ENCODE measurements around the gene CSF2RB. TPM values are rescaled to one million over a fixed set of nuclear protein-coding genes. Genes with fewer than 3 reads are reported as not detected.

Gene CSF2RB
- polyA plus RNA-seq, 2 of the 4 experiments (the other 2 are of a cell fraction): not detected

- no peak for TF ChIP-seq BHLHE40 (IDR thresholded peaks at IDR 0.05; ENCODE audit: low read depth, low read length)
- TF ChIP-seq, protein P1, sequence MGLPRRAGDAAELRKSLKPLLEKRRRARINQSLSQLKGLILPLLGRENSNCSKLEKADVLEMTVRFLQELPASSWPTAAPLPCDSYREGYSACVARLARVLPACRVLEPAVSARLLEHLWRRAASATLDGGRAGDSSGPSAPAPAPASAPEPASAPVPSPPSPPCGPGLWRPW (IDR thresholded peaks at IDR 0.05): no peak
These were observed 35.1 kb downstream of the CSF2RB start (continued) for GRCh38 chr22:36948273-36949225.

- WGBS (ENCODE audit: missing lambda C conversion rate): 72% methylated on average over 15 of the region's 17 CpGs
- H3K4me1 ChIP-seq: no peaks in the 10 kb centered on the region
- ChIA-PET POLR2A (no interaction called here), CTCF (no interaction called here)
- no peak overlapping the region for H3K27ac ChIP-seq
- TF ChIP-seq, protein P2, sequence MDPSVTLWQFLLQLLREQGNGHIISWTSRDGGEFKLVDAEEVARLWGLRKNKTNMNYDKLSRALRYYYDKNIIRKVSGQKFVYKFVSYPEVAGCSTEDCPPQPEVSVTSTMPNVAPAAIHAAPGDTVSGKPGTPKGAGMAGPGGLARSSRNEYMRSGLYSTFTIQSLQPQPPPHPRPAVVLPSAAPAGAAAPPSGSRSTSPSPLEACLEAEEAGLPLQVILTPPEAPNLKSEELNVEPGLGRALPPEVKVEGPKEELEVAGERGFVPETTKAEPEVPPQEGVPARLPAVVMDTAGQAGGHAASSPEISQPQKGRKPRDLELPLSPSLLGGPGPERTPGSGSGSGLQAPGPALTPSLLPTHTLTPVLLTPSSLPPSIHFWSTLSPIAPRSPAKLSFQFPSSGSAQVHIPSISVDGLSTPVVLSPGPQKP (IDR thresholded peaks at IDR 0.05; ENCODE audit: low read depth, low read length): no peak
- no peak for TF ChIP-seq ZSCAN20 (CRISPR knock-in tag; IDR thresholded peaks at IDR 0.05)
- TF ChIP-seq TFCP2L1 (CRISPR knock-in tag; IDR thresholded peaks at IDR 0.05): no peak
- TF ChIP-seq, protein P3, sequence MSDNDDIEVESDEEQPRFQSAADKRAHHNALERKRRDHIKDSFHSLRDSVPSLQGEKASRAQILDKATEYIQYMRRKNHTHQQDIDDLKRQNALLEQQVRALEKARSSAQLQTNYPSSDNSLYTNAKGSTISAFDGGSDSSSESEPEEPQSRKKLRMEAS (IDR thresholded peaks at IDR 0.05): no peak
- TF ChIP-seq, protein P1 (IDR thresholded peaks at IDR 0.05): no peak
- TF ChIP-seq RNF2 (IDR thresholded peaks at IDR 0.05; ENCODE audit: borderline replicate concordance, low read depth): no peak
- TF ChIP-seq ZC3H11A (IDR thresholded peaks at IDR 0.05): no peak
- no peak for TF ChIP-seq PBX3 (IDR thresholded peaks at IDR 0.05)
- TF ChIP-seq FOSB (CRISPR knock-in tag; IDR thresholded peaks at IDR 0.05): no peak
- no peak for TF ChIP-seq RFX5 (IDR thresholded peaks at IDR 0.05)
- TF ChIP-seq CHD4 (IDR thresholded peaks at IDR 0.05; ENCODE audit: borderline replicate concordance): no peak
- TF ChIP-seq NPAS2 (CRISPR knock-in tag; IDR thresholded peaks at IDR 0.05; ENCODE audit: borderline replicate concordance): no peak
- TF ChIP-seq SREBF2 (IDR thresholded peaks at IDR 0.05): no peak
- TF ChIP-seq HOXB5 (CRISPR knock-in tag; IDR thresholded peaks at IDR 0.05): no peak
- no peak for TF ChIP-seq KDM1A (IDR thresholded peaks at IDR 0.05; ENCODE audit: low read depth)
- TF ChIP-seq RARB (CRISPR knock-in tag; IDR thresholded peaks at IDR 0.05): no peak
- TF ChIP-seq EHMT2 (IDR thresholded peaks at IDR 0.05; ENCODE audit: low read depth): no peak
- TF ChIP-seq HDAC2 (IDR thresholded peaks at IDR 0.05): no peak
- no peak for DNase-seq (ENCODE audit: low read depth in 1 of 2, low spot score in 1 of 2)
- H3K9me3 ChIP-seq: no peaks in the 10 kb centered on the region
- no peak overlapping the region for H3K4me3 ChIP-seq
- ATAC-seq: no peak
- no peak for FAIRE-seq
- no peak overlapping the region for H3K4me2 ChIP-seq
These were observed 37.6 kb downstream of the CSF2RB start for GRCh38 chr22:36950797-36951590.

DNA sequence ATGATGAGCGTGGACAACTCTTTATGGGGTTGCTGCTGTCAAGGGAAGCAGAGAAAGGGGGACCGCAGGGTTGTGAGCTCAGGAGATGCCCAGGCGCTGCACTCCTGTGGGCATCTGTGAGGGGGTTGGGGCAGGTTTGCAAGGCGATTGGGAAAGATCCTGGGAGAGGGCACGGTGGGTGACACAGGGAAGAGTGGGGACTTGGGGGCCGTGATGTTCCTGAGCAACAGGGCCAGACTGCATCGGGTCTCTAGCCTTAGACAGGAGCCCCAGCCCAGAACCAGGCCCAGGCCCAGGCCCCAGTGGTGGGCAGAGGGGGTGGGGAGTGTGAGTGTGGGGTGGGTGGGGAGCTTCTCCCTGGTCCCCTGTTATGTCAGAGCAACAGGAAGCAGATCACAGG is 38.3 kb downstream of the CSF2RB start:
- DNase-seq (ENCODE audit: low read depth in 1 of 2, low spot score in 1 of 2) (no peak), ATAC-seq (no peak), FAIRE-seq (no peak)
- ChIA-PET POLR2A (no interaction called here), CTCF (no interaction called here)
- Histone ChIP-seq H3K4me1 (no peaks in the 10 kb centered on the region), H3K4me3 (no peak overlapping the region), H3K4me2 (no peak overlapping the region), H3K9me3 (peaks cover under 1% of the 10 kb centered on the region; the same call in 1 of the 3 replicates), H3K27ac (no peak overlapping the region)
- 51% methylated on average over 7 of the region's 7 CpGs for WGBS (ENCODE audit: missing lambda C conversion rate)
- TF ChIP-seq CHD2 (IDR thresholded peaks at IDR 0.05; ENCODE audit: low read length, partially characterized antibody): no peak
- no peak for TF ChIP-seq EHF (CRISPR knock-in tag; IDR thresholded peaks at IDR 0.05)
- TF ChIP-seq ESRRA (IDR thresholded peaks at IDR 0.05; ENCODE audit: borderline replicate concordance, low read length): no peak
- no peak for TF ChIP-seq EP300 (IDR thresholded peaks at IDR 0.05)
- TF ChIP-seq, protein P4, sequence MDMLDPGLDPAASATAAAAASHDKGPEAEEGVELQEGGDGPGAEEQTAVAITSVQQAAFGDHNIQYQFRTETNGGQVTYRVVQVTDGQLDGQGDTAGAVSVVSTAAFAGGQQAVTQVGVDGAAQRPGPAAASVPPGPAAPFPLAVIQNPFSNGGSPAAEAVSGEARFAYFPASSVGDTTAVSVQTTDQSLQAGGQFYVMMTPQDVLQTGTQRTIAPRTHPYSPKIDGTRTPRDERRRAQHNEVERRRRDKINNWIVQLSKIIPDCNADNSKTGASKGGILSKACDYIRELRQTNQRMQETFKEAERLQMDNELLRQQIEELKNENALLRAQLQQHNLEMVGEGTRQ (IDR thresholded peaks at IDR 0.05): no peak
- TF ChIP-seq MAZ (IDR thresholded peaks at IDR 0.05; ENCODE audit: borderline replicate concordance, low read depth, low read length): no peak
- no peak for TF ChIP-seq CBX8 (IDR thresholded peaks at IDR 0.05)
- TF ChIP-seq, protein P5, sequence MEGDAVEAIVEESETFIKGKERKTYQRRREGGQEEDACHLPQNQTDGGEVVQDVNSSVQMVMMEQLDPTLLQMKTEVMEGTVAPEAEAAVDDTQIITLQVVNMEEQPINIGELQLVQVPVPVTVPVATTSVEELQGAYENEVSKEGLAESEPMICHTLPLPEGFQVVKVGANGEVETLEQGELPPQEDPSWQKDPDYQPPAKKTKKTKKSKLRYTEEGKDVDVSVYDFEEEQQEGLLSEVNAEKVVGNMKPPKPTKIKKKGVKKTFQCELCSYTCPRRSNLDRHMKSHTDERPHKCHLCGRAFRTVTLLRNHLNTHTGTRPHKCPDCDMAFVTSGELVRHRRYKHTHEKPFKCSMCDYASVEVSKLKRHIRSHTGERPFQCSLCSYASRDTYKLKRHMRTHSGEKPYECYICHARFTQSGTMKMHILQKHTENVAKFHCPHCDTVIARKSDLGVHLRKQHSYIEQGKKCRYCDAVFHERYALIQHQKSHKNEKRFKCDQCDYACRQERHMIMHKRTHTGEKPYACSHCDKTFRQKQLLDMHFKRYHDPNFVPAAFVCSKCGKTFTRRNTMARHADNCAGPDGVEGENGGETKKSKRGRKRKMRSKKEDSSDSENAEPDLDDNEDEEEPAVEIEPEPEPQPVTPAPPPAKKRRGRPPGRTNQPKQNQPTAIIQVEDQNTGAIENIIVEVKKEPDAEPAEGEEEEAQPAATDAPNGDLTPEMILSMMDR (IDR thresholded peaks at IDR 0.05): no peak
- TF ChIP-seq BCL3 (IDR thresholded peaks at IDR 0.05): no peak
- no peak for TF ChIP-seq RNF2 (IDR thresholded peaks at IDR 0.05; ENCODE audit: borderline replicate concordance, low read depth)
